Stimulated activated CD8-positive, alpha-beta memory T cell treated with anti-CD3 and anti-CD28 coated beads, Interleukin-7, amount 100 ng/mL, for 1 hour (primary cell): ENCODE data around the gene STAT5A.
"Not testable (repeated sequence)": the region's sequence is repeated elsewhere in the genome, so short reads cannot be mapped to it uniquely, and the experiment has no call there.

Experiments
- DNase-seq, 2 donors: peaks; one replicate each; pipeline ENCODE4 v3.0.0-alpha.2; 2020; ENCODE audit warnings: low read depth in 2 of 2

The STAT5A gene

DNA sequence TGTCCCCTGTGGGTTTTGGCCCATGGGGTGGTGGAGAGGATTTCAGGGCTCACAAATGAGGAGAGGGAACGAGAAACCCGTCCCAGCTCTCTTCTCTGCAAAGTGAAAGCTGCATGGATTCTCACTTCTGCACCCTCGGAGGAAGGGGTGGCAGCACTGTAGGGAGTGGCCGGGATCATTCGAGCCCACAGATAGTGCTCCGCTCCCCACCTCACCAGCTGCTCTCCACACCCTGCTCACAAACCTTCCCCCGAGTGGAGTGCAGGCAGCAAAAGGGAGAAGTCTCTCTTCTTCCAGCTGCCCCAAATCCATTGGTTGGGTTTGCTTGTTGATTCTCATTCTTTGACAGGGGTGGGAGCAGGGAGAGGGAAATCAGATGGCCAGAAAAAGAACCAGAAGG, 20.1 kb downstream of the STAT5A start:
- no peak for DNase-seq

DNA sequence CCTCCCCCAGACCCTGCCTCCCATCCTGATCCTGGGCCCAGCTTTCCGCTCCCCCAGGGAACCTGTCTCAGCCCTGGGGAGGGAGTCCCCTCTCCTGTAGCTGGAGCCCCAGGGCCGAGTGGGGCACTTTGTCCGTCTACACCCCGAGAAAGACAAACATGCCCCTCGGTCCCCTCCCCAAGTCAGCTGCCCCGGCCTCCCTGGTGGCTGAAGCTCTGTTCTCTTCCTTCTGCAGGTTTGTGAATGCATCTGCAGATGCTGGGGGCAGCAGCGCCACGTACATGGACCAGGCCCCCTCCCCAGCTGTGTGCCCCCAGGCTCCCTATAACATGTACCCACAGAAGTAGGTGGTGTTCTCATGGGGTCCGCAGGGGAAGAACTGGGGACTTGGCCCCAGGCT, 20.8 kb downstream of the STAT5A start:
- DNase-seq = no peak

- DNase-seq = no peak
Observed at GRCh38 chr17:42309986-42310786, 21.9 kb downstream of the STAT5A start.

DNA sequence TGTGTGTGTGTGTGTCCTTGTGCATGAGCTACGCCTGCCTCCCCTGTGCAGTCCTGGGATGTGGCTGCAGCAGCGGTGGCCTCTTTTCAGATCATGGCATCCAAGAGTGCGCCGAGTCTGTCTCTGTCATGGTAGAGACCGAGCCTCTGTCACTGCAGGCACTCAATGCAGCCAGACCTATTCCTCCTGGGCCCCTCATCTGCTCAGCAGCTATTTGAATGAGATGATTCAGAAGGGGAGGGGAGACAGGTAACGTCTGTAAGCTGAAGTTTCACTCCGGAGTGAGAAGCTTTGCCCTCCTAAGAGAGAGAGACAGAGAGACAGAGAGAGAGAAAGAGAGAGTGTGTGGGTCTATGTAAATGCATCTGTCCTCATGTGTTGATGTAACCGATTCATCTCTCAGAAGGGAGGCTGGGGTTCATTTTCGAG, 22.5 kb downstream of the STAT5A start:
- DNase-seq = no peak

- DNase-seq = no peak
Observed at GRCh38 chr17:42311240-42312034, 23.1 kb downstream of the STAT5A start.

DNA sequence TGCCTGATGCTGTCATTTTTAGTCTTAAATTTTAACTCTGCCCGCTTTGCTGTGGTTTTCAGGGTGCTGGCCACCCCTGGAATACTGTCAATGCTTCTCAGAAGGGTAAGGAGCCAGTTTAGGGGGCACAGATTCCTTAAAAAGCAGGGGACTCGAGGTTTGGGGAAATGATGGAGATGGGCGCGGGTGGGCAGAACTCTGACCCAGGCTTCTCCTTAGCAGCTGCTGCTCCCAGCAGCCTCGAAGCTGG, 23.7 kb downstream of the STAT5A start:
- DNase-seq = no peak

DNA sequence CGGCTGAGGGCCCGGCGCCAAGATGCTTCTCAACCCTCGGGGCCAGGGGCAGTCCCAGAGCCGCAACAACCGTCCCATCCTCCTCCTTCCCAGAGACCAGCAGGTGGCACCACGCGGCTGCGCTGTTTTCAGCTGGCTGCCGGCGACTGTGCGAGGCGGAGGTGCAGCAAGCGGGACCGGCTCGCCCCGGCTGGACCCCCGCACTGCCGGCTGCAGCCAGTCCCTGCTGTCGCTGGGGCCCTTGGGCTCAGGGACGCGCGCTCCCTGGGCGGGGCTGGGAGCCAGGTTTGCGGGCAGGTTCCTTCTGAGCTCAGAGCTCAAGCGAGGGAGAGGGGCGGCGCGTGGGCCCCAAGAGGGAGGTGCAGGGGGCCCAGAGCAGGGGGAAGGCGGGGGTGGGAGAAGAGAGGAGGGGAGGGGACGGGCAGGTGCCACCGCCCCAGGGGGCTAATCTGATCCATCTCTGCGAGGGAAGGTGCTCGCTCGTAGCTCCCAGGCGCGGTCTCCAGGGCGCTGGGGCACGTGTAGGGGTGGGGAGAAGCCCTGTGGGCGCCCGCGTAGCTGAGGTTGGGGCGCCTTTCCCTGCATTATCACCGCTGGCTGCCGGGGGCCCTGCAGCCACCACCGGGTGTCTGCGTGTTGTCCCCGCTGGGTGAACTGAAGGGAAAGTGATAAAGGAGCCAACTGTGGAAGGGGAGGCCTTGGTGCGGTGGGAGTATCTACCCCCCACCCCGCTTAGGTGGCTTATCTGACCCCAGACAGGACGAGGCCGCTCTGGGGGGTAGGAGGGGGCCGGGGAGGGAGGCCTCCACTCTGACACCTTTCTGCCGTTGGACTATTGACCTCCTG, 24.2 kb downstream of the STAT5A start:
- DNase-seq = peak; percentile 55 to 60

- DNase-seq = no peak
Observed at GRCh38 chr17:42313389-42313772, 25.1 kb downstream of the STAT5A start.

DNA sequence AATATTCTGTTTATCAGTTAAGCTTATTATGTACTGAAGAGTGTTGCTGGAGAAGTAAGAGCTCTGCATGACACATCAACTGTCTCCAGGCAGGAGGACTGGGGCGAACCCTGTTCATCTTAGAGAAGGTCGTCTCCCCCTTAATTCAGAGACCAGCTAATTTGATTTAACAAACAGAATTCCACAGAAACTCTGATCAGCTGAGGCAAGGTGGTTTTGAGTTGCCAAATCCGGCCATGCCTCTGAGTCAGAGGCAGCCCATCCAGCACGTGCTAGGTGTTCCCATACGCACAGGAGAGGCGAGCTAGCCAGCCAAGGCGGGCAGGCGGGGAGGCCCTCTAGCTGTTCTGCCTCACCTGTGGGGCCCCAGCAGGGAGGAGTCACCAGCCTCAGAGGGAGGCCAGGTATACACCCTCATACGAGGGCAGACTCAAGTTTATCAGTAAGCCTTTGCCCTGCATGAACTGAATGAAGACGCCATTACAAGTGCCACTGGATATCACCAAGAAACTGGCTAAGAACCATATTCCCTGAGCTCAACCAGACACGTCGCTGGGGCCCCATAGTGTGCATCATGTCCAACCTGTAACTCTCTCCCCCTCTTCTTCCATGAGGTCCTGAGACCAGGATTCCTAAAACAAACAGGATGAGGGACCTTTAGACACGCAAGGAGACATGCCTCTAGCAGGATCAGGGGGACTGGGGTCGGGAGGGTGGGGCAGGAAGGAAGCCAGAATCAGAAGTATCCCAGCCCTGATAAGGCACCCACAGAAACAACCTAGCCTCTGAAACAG, 25.7 kb downstream of the STAT5A start:
- no peak for DNase-seq

- DNase-seq = no peak
Observed at GRCh38 chr17:42315402-42316156, 27.3 kb downstream of the STAT5A start.

GRCh38 chr17:42316755-42317154, 28.5 kb downstream of the STAT5A start:
- no peak for DNase-seq

DNA sequence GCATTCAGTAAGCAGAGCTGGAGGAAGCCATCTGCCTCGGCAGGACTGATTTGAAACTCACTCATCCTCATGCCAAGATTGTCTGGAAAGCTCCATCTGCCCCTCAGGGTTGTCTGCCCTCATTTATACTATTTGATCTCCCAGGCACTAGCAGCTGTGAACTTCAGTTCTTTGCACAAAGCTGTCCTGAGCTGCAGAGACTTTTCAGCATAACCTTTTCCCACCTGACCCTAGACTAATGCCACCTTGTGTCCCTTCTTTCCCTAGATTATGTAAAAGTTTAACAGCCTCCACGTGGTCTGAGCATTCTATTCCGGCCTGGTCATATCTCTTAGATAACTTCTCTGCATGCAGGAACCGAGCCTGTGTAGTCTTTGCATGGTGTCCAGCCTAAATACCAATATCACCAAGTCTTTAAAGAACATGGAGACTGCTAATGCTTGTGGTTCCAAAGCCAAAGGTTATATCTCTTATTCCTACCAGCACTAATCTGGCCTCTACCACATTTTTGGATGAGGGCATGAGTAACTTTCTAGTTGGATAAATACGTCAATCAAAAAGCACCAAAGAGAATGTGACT, 29.1 kb downstream of the STAT5A start:
- DNase-seq = no peak

DNA sequence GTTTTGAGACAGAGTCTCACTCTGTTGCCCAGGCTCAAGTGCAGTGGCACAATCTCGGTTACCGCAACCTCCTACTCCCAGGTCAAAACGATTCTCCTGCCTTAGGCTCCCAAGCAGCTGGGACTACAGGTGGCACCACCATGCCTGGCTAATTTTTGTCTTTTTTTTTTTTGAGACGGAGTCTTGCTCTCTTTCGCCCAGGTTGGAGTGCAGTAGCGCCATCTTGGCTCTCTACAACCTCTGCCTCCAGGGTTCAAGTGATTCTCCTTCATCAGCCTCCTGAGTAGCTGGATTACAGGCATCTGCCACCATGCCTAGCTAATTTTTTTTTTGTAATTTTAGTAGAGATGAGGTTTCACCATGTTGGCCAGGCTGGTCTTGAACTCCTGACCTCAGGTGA, 29.7 kb downstream of the STAT5A start:
- DNase-seq = not testable (repeated sequence)

DNA sequence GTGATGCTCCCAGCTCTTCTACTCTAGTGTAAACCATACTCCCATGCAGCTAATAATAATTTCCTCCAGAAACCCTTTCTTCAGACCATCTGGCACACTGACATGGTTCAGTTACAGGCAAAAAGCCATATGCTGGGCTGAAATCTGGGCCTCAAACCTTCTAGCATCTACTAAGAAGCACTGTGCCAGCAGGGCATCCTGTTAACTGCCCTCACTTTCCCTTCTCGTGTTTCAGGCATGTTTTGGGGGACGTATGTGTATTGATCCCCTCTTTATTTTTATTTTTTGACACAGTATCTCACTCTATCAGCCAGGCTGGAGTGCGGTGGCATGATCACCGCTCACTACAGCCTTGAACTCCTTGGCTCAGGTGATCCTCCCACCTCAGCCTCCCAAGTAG, 33.3 kb downstream of the STAT5A start:
- DNase-seq = no peak

- DNase-seq = peak; percentile 86 to 93
Observed at GRCh38 chr17:42322382-42323267, 34.3 kb downstream of the STAT5A start.

GRCh38 chr17:42323268-42323773, 35.0 kb downstream of the STAT5A start:
- no peak for DNase-seq

- no peak for DNase-seq
Observed at GRCh38 chr17:42325026-42325425, 36.7 kb downstream of the STAT5A start.

DNA sequence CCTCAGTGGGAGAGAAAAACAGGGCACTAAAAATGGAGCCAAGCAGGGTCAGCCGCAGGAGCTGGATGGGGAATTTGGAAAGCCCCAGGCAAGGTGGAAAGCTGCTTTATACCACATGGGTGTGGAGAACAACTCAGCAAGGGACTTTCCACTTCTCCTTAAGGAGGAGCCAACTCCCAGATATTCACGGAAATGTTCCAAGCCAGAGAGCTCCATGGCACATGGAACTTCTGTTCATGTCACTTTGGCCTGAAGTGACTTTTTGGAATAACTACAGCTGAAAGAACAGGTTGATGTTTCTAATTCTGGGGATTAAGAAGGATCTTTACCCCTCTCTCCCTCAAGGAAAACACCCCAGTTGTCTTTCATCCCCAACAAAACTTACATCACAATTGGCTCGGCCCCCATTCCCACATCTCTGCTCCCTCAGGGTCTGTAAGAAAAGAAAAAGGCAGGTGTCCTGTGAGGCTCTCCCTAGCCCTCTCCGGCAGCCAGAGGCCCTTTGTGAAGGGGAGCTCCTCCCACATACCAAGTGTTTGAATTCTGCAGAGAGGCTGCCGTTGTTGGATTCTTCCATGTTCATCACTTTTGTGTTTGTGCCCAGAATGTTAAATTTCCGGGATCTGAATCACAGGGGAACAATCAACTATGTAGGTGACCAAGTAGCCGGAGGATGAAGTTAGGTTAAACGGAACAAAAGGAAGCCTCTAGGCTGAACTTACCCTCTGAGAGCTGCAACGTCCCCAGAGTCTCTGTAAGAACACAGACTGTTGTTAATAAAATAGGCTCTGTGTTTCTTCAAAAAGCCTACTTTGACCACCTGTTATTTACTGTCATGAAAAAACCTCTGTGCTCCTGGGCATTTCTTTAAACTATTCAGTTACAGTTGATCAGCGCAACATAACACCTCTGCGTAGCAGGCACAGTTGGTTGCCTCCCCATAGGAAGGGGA, 41.0 kb downstream of the STAT5A start:
- DNase-seq = no peak
